K562 (cell line): Measurements from ENCODE around the gene APP. TPM values are rescaled to one million over a fixed set of nuclear protein-coding genes. Genes with fewer than 3 reads are reported as not detected.

Experiments used
- ATAC-seq: fragments of 200-7000 bp; cut with Tn5 transposase; 3 replicates; pipeline ENCODE4 v1.9.1; 2020; ENCODE audit warnings: moderate library complexity
- Bru-seq: library from RNA; stranded (reverse); fragments of 400-500 nt; gene quantifications from one replicate; lab custom pipeline; 2021; lab: Mats Ljungman, UMichigan
- BruChase-seq, 2 experiments: library from RNA; stranded (reverse); fragments of 400-500 nt; gene quantifications; one replicate each; lab custom pipeline; 2021; lab: Mats Ljungman, UMichigan
- BruUV-seq: library from RNA; stranded (reverse); fragments of 400-500 nt; replicated peaks from 2 replicates; lab custom pipeline; 2021; lab: Mats Ljungman, UMichigan
- CTCF ChIA-PET: fragments of 300-600 bp; formaldehyde crosslinking; extraction: SDS; loops from one replicate; lab custom pipeline; 2021; ENCODE audit warnings: low intra/inter-chr PET ratio; lab: Yijun Ruan, JAX
- POLR2A ChIA-PET: fragments of 300-600, 350-650 bp; sonication (Branson Sonifier 250); formaldehyde crosslinking; extraction: SDS; loops from one replicate; lab custom pipeline; 2021; ENCODE audit warnings: antibody characterized with exemption, inconsistent platforms; lab: Yijun Ruan, JAX
- DNase-seq, 4 experiments: peaks; one replicate each; pipeline versions ENCODE4 v3.0.0 to v3.0.0-alpha.2; 2011 to 2018; ENCODE audit warnings: low spot score in 3 of 4, mixed read lengths in 3 of 4; ENCODE audit errors: extremely low read depth in 1 of 4
- FAIRE-seq: peaks from 2 replicates; lab custom pipeline; 2011; peaks lifted over from hg19 to GRCh38; lab: Jason Lieb, UNC
- H2AFZ ChIP-seq: 2 replicates; pipeline ENCODE4 v1.6.0; 2011; ENCODE audit warnings: low read depth, low read length, control low read depth, inconsistent platforms
- H3K27ac ChIP-seq: fragments of 200-600 bp; 3 replicates; pipeline ENCODE4 v1.8.0; 2011; ENCODE audit warnings: low read depth, mild to moderate bottlenecking, control low read depth, inconsistent platforms, low read length, moderate library complexity, mixed read lengths; ENCODE audit errors: extremely low read depth
- H3K27me3 ChIP-seq, 2 experiments: fragments of 300-600 bp in 1 of 2; 2 replicates in 1 of 2; 3 replicates in 1 of 2; pipeline versions ENCODE4 v1.6.0 to v1.8.0; 2011; ENCODE audit warnings: inconsistent platforms in 2 of 2, low read length in 2 of 2, mild to moderate bottlenecking in 1 of 2, mixed read lengths in 1 of 2, moderate library complexity in 1 of 2; ENCODE audit not compliant: control insufficient read depth in 2 of 2, insufficient read depth in 2 of 2
- H3K36me3 ChIP-seq: fragments of 300-600 bp; 3 replicates; pipeline ENCODE4 v1.8.0; 2011; ENCODE audit warnings: mild to moderate bottlenecking, low read length, inconsistent platforms; ENCODE audit not compliant: control insufficient read depth, insufficient read depth
- H3K4me1 ChIP-seq, 2 experiments: fragments of 200-600 bp in 1 of 2; replicated peaks in 1 of 2; 2 replicates in 1 of 2; 3 replicates in 1 of 2; pipeline versions ENCODE4 v1.5.1 to v1.8.0; 2011; ENCODE audit warnings: inconsistent platforms in 2 of 2, low read length in 2 of 2, mild to moderate bottlenecking in 1 of 2, mixed read lengths in 1 of 2, moderate library complexity in 1 of 2; ENCODE audit not compliant: control insufficient read depth in 2 of 2, insufficient read depth in 2 of 2
- H3K4me2 ChIP-seq: 2 replicates; pipeline ENCODE4 v1.6.1; 2011; ENCODE audit warnings: low read length, control low read depth, inconsistent platforms, mixed read lengths; ENCODE audit not compliant: insufficient read depth
- H3K4me3 ChIP-seq: fragments of 200-600 bp; sonication (generic), shearing (Covaris generic); 2 replicates; pipeline ENCODE4 v1.5.1; 2016; ENCODE audit warnings: control low read depth, inconsistent platforms
- H3K79me2 ChIP-seq: fragments of 200-600 bp; 3 replicates; pipeline ENCODE4 v1.8.0; 2011; ENCODE audit warnings: low read length, inconsistent platforms; ENCODE audit not compliant: control insufficient read depth, insufficient read depth
- H3K9ac ChIP-seq, 2 experiments: 2 replicates each; pipeline versions ENCODE4 v1.6.0 to v1.6.1; 2011; ENCODE audit warnings: low read depth in 2 of 2, low read length in 2 of 2, control low read depth in 1 of 2, inconsistent platforms in 1 of 2, mild to moderate bottlenecking in 1 of 2, mixed read lengths in 1 of 2; ENCODE audit not compliant: insufficient read depth in 1 of 2
- H3K9me1 ChIP-seq: one replicate; pipeline ENCODE4 v1.6.0; 2011; ENCODE audit warnings: inconsistent platforms, mild to moderate bottlenecking, low read length, moderate library complexity; ENCODE audit not compliant: control insufficient read depth, insufficient read depth
- H3K9me3 ChIP-seq: replicated peaks from 2 replicates; pipeline ENCODE4 v1.5.1; 2011; ENCODE audit warnings: low read depth, low read length, inconsistent platforms; ENCODE audit not compliant: control insufficient read depth, insufficient read depth
- H4K20me1 ChIP-seq: replicated peaks from 2 replicates; pipeline ENCODE4 v1.6.1; 2011; ENCODE audit warnings: low read length, inconsistent platforms, mixed read lengths; ENCODE audit not compliant: control insufficient read depth, insufficient read depth
- CXXC5 ChIP-seq: fragments of 250-450 bp; sonication (Bioruptor Pico); IDR thresholded peaks from 2 replicates; pipeline ENCODE4 v1.8.0; 2022; ENCODE audit warnings: inconsistent platforms, mild to moderate bottlenecking, moderate library complexity
- DEAF1 ChIP-seq: fragments of 450-650 bp; formaldehyde crosslinking; IDR thresholded peaks from 2 replicates; pipeline ENCODE4 v1.4.0; 2020; ENCODE audit warnings: mild to moderate bottlenecking, moderate library complexity
- HES1 ChIP-seq: fragments of 450-650 bp; IDR thresholded peaks from 2 replicates; pipeline ENCODE4 v1.6.1; 2016; ENCODE audit warnings: low read depth, mild to moderate bottlenecking, moderate library complexity
- HNRNPH1 ChIP-seq: fragments of 200-400 bp; formaldehyde crosslinking; optimal IDR thresholded peaks from 2 replicates; pipeline ENCODE3; 2017; ENCODE audit warnings: low read depth, mild to moderate bottlenecking, low read length, moderate library complexity
- MCM3 ChIP-seq: fragments of 450-650 bp; IDR thresholded peaks from 2 replicates; pipeline ENCODE4 v1.6.1; 2016
- NFYB ChIP-seq: IDR thresholded peaks from 2 replicates; pipeline ENCODE4 v1.6.1; 2011; ENCODE audit warnings: mild to moderate bottlenecking, moderate library complexity; ENCODE audit not compliant: insufficient read length; ENCODE audit errors: extremely low read depth
- PYGO2 ChIP-seq: fragments of 450-650 bp; IDR thresholded peaks from 2 replicates; pipeline ENCODE4 v1.6.1; 2016; ENCODE audit warnings: mild to moderate bottlenecking, missing genetic modification characterization, moderate library complexity, missing compliant biosample characterization
- RNF219 ChIP-seq: fragments of 250-450 bp; sonication (Bioruptor Pico); IDR thresholded peaks from 2 replicates; pipeline ENCODE4 v1.5.0; 2022; ENCODE audit warnings: mild to moderate bottlenecking
- SMC3 ChIP-seq: conservative IDR thresholded peaks from 2 replicates; pipeline ENCODE4 v1.6.1; 2011; ENCODE audit warnings: low read depth, low read length, improper control_type of control experiment; ENCODE audit not compliant: insufficient read depth
- TARDBP ChIP-seq: fragments of 450-650 bp; IDR thresholded peaks from 2 replicates; pipeline ENCODE4 v1.6.1; 2016
- TRIM28 ChIP-seq: fragments of 450-650 bp; IDR thresholded peaks from 2 replicates; pipeline ENCODE4 v1.6.1; 2017
- ZBED1 ChIP-seq: IDR thresholded peaks from 2 replicates; pipeline ENCODE4 v1.6.1; 2014
- ZNF124 ChIP-seq: sonication (generic); formaldehyde crosslinking; IDR thresholded peaks from 2 replicates; pipeline ENCODE4 v1.8.1; 2022; ENCODE audit warnings: missing genetic modification reagents
- ZNF232 ChIP-seq: sonication (generic); formaldehyde crosslinking; IDR thresholded peaks from 2 replicates; pipeline ENCODE4 v1.8.0; 2022; ENCODE audit warnings: mild to moderate bottlenecking, missing genetic modification reagents
- ZNF830 ChIP-seq: fragments of 250-450 bp; sonication (Bioruptor Pico); IDR thresholded peaks from 2 replicates; pipeline ENCODE4 v1.5.0; 2021; ENCODE audit warnings: mild to moderate bottlenecking
- WGBS: fragments of 100-300 bp; shearing (Covaris generic); methylation state at CpG from one replicate; pipeline ENCODE4 v1.1.6; 2016; ENCODE audit warnings: low coverage, mixed read lengths; ENCODE audit not compliant: insufficient coverage; ENCODE audit errors: missing lambda C conversion rate; 5-methylcytosine and 5-hydroxymethylcytosine counted together
- in situ Hi-C: fragments of 300-500 bp; cut with MboI; formaldehyde crosslinking; loops from 4 replicates; pipeline ENCODE4 v1.15.0; 2018; ENCODE audit warnings: inconsistent platforms, mixed read lengths
- intact Hi-C: fragments of 100-400 bp; cut with micrococcal nuclease; formaldehyde crosslinking; loops from 2 replicates; pipeline ENCODE4 v1.14.2; 2022
- long read RNA-seq, 3 experiments: library from polyadenylated mRNA in 2 of 3; library from RNA in 1 of 3; unstranded in 2 of 3; stranded (forward) in 1 of 3; transcript quantifications; one replicate each; pipeline ENCODE4 v2.0.0, GENCODE V29; 2019 to 2022
- polyA minus RNA-seq, 3 experiments: library from RNA; depleted of rRNA, polyadenylated mRNA; stranded (reverse); fragments of >200 nt; gene quantifications; 2 replicates each; pipeline ENCODE4 v1.2.3, GENCODE V29; 2011
- polyA plus RNA-seq, 8 experiments: library from polyadenylated mRNA; depleted of rRNA in 4 of 8; stranded (reverse) in 5 of 8; unstranded in 3 of 8; fragments of >200 nt; fragmentation: Nextera tagmentation in 2 of 8; fragmentation: Illumina TruSeq in 1 of 8; extraction: Ambion mirVana in 2 of 8; extraction: Trizol in 1 of 8; gene quantifications; 2 replicates each; pipeline versions ENCODE4 v1.2.1 to v1.2.3, GENCODE V29; 2011 to 2014; ENCODE audit warnings: inconsistent platforms in 1 of 8, missing spikeins in 1 of 8
- total RNA-seq, 7 experiments: library from RNA; depleted of rRNA in 6 of 7; stranded (reverse); fragments of >200 nt in 6 of 7; fragmentation: Illumina TruSeq in 2 of 7; extraction: Trizol in 2 of 7; gene quantifications; 2 replicates each; pipeline versions ENCODE4 v1.2.1 to v1.2.3, GENCODE V29; 2011 to 2021; ENCODE audit warnings: low replicate concordance in 1 of 7

Gene APP
- total RNA-seq (2011; cell fraction: chromatin; rRNA removed; ENCODE audit: low replicate concordance) = 0.62 TPM in 1 of 2 replicates, not detected in the other
- 0.17 and 0.26 TPM in 2 replicates for total RNA-seq (2011; cell fraction: nucleolus; rRNA removed)
- total RNA-seq (2011; cell fraction: nucleoplasm; rRNA removed) = not detected in 2 replicates
- total RNA-seq (2014; rRNA removed) = not detected in 2 replicates
- total RNA-seq (2014; rRNA removed; fragmentation: Illumina TruSeq; extraction: Trizol) = not detected in 2 replicates
- total RNA-seq (2015; rRNA removed; fragmentation: Illumina TruSeq; extraction: Trizol) = not detected in 2 replicates
- 1.5 and 1.9 TPM in 2 replicates for total RNA-seq (2021)
- 0.07 and 0.17 TPM in 2 replicates for polyA plus RNA-seq (2011; rRNA removed)
- polyA plus RNA-seq (2011; cell fraction: cytosol; rRNA removed) = 0.12 TPM in 2 replicates
- not detected in 2 replicates for polyA plus RNA-seq (2011; cell fraction: nucleus; rRNA removed)
- 0.08 and 0.66 TPM in 2 replicates for polyA plus RNA-seq (2012)
- not detected in 2 replicates for polyA plus RNA-seq (2014; fragmentation: Illumina TruSeq; extraction: Trizol)
- under 1 TPM in 1 of 2 experiments, not detected in 1; 0.01 TPM for polyA plus RNA-seq (2014; fragmentation: Nextera tagmentation; extraction: Ambion mirVana)
- polyA plus RNA-seq (2014; rRNA removed) = 0.12 and 0.15 TPM in 2 replicates
- 0.48 TPM in 1 of 2 replicates, not detected in the other for polyA minus RNA-seq (2011; rRNA and poly(A)+ RNA removed)
- polyA minus RNA-seq (2011; cell fraction: cytosol; rRNA and poly(A)+ RNA removed) = 0.95 and 3.5 TPM in 2 replicates
- 1.00 and 1.3 TPM in 2 replicates for polyA minus RNA-seq (2011; cell fraction: nucleus; rRNA and poly(A)+ RNA removed)
- Bru-seq, nascent RNA = percentile 22 among the genes with signal in this experiment
- percentile 24 among the genes with signal in this experiment for BruChase-seq, experiment 1, labeled RNA remaining after a 2-hour chase
- BruChase-seq, experiment 2, labeled RNA remaining after a 6-hour chase = percentile 22 among the genes with signal in this experiment
- long read RNA-seq, experiment 1 = 0 reads
- long read RNA-seq, experiment 2, partial matches to known transcripts = 1 of 1 reads
- long read RNA-seq, experiment 2, other reads (novel, unspliced or antisense) = 0 of 1 reads
- long read RNA-seq, experiment 3 = 0 reads

- H3K27me3 ChIP-seq = no peaks in the 10 kb centered on the region
- no peak within 1 kb of the TSS for H3K4me3 ChIP-seq
- no peaks in the 10 kb centered on the region for H3K36me3 ChIP-seq
- intact Hi-C loops = loop anchor here (10.0 kb wide), 1 partner anchor 276 kb away; no protein-coding TSS in a partner anchor
- no peak within 1 kb of the TSS for H2AFZ ChIP-seq
- BruUV-seq = no TSS peak
- FAIRE-seq (no peak), DNase-seq (peak; percentile 48 to 84 (median 80)), ATAC-seq (peak; percentile 95)
- in situ Hi-C loops = no loop called here
- WGBS = 35% methylated on average over 55 of the region's 88 CpGs
- no peak within 1 kb of the TSS for H3K9ac ChIP-seq
- no peaks in the 10 kb centered on the region for H3K9me1 ChIP-seq
- H3K79me2 ChIP-seq = no peaks in the 10 kb centered on the region
- H3K27ac ChIP-seq = no peak within 1 kb of the TSS
- peaks cover 0 to 16% of the 10 kb centered on the region in 2 experiments; a peak in 2 of 5 replicates for H3K4me1 ChIP-seq
- H3K4me2 ChIP-seq = 0 out of 2 replicates have a peak within 1 kb of the TSS, but pooled peaks have one; percentile 18
- ChIA-PET POLR2A (no interaction called here), CTCF (no interaction called here)
- no peaks in the 10 kb centered on the region for H4K20me1 ChIP-seq
- no peaks in the 10 kb centered on the region for H3K9me3 ChIP-seq
- TF ChIP-seq ZNF232 (CRISPR knock-in tag) (no peak), TRIM28 (no peak), SMC3 (peak; percentile 29; the same call in 1 of the 2 replicates), ZNF830 (no peak), TARDBP (no peak), ZBED1 (no peak), HNRNPH1 (no peak), DEAF1 (no peak), PYGO2 (no peak), RNF219 (CRISPR knock-in tag) (no peak), MCM3 (no peak), CXXC5 (no peak), ZNF124 (no peak), NFYB (no peak), HES1 (no peak)
These were observed at the start of gene APP for GRCh38 chr21:26170471-26171257. Gene APP, minus strand, starts transcription at chr21:26170770. Its CDS starts 150 bp downstream, at chr21:26170620.
